ENCODE data around the gene CEP63. TPM values are rescaled to one million over a fixed set of nuclear protein-coding genes. Genes with fewer than 3 reads are reported as not detected.

CEP63 gene
- total RNA-seq, 3 donors from 2014 or later (not counting 1 experiment from before 2014, with no cell fraction given), result 17.9 to 25.7 (median 19.5) TPM

GRCh38 chr3:134464064-134464688 lies 21.7 kb upstream of the CEP63 start:
- Histone ChIP-seq H3K27ac (ENCODE audit: low read length) (no peak overlapping the region), H3K4me1 (ENCODE audit: control insufficient read depth, insufficient read depth, low read length) (no peaks in the 10 kb centered on the region), H3K27me3 (ENCODE audit: control insufficient read depth, insufficient read depth, low read length) (no peaks in the 10 kb centered on the region), H3K4me3 (ENCODE audit: low read length) (no peak overlapping the region), H3K9me3 (ENCODE audit: control insufficient read depth, insufficient read depth, low read length) (no peaks in the 10 kb centered on the region), H3K36me3 (ENCODE audit: control insufficient read depth, insufficient read depth, low read length) (no peaks in the 10 kb centered on the region)
- H3K4me1 Mint-ChIP-seq, result no peaks in the 10 kb centered on the region
- TF ChIP-seq CTCF (IDR thresholded peaks at IDR 0.05), result no peak
- no peaks in the 10 kb centered on the region for H3K36me3 Mint-ChIP-seq
- no peak overlapping the region for H3K27ac Mint-ChIP-seq
- no peak for ATAC-seq
- no peak for DNase-seq
- intact Hi-C loops (cut with micrococcal nuclease), result no loop called here
- no peak overlapping the region for H3K4me3 Mint-ChIP-seq
- 92% methylated on average over 12 of the region's 13 CpGs for WGBS (ENCODE audit: insufficient coverage)
- H3K9me3 Mint-ChIP-seq, result no peaks in the 10 kb centered on the region
- peaks cover 6 to 25% of the 10 kb centered on the region in 2 donors for H3K27me3 Mint-ChIP-seq (ENCODE audit: low read depth in 2 of 2)

GRCh38 chr3:134464689-134465365 lies 21.0 kb upstream of the CEP63 start:
- TF ChIP-seq CTCF (IDR thresholded peaks at IDR 0.05), result no peak
- H3K9me3 Mint-ChIP-seq, result no peaks in the 10 kb centered on the region
- Histone ChIP-seq H3K4me1 (ENCODE audit: control insufficient read depth, insufficient read depth, low read length) (no peaks in the 10 kb centered on the region), H3K27ac (ENCODE audit: low read length) (no peak overlapping the region), H3K9me3 (ENCODE audit: control insufficient read depth, insufficient read depth, low read length) (no peaks in the 10 kb centered on the region), H3K27me3 (ENCODE audit: control insufficient read depth, insufficient read depth, low read length) (no peaks in the 10 kb centered on the region), H3K4me3 (ENCODE audit: low read length) (no peak overlapping the region), H3K36me3 (ENCODE audit: control insufficient read depth, insufficient read depth, low read length) (no peaks in the 10 kb centered on the region)
- H3K4me1 Mint-ChIP-seq, result no peaks in the 10 kb centered on the region
- 93% methylated on average over 8 of the region's 8 CpGs for WGBS (ENCODE audit: insufficient coverage)
- intact Hi-C loops (cut with micrococcal nuclease), result no loop called here
- H3K36me3 Mint-ChIP-seq, result no peaks in the 10 kb centered on the region
- DNase-seq, result no peak
- H3K4me3 Mint-ChIP-seq, result no peak overlapping the region
- H3K27ac Mint-ChIP-seq, result no peak overlapping the region
- H3K27me3 Mint-ChIP-seq (ENCODE audit: low read depth in 2 of 2), result peaks cover 6 to 19% of the 10 kb centered on the region in 2 donors
- no peak for ATAC-seq

- H3K4me3 Mint-ChIP-seq, result no peak overlapping the region
- Histone ChIP-seq H3K27ac (ENCODE audit: low read length) (no peak overlapping the region), H3K36me3 (ENCODE audit: control insufficient read depth, insufficient read depth, low read length) (no peaks in the 10 kb centered on the region), H3K4me3 (ENCODE audit: low read length) (no peak overlapping the region), H3K4me1 (ENCODE audit: control insufficient read depth, insufficient read depth, low read length) (no peaks in the 10 kb centered on the region), H3K9me3 (ENCODE audit: control insufficient read depth, insufficient read depth, low read length) (no peaks in the 10 kb centered on the region), H3K27me3 (ENCODE audit: control insufficient read depth, insufficient read depth, low read length) (no peaks in the 10 kb centered on the region)
- WGBS (ENCODE audit: insufficient coverage), result no CpG with 5 or more reads among the region's 1 CpG
- ATAC-seq (no peak), DNase-seq (no peak)
- H3K27me3 Mint-ChIP-seq (ENCODE audit: low read depth in 2 of 2), result peaks cover 6 to 15% of the 10 kb centered on the region in 2 donors
- no peaks in the 10 kb centered on the region for H3K4me1 Mint-ChIP-seq
- TF ChIP-seq CTCF (IDR thresholded peaks at IDR 0.05), result no peak
- no peaks in the 10 kb centered on the region for H3K9me3 Mint-ChIP-seq
- intact Hi-C loops (cut with micrococcal nuclease), result no loop called here
- no peaks in the 10 kb centered on the region for H3K36me3 Mint-ChIP-seq
- H3K27ac Mint-ChIP-seq, result no peak overlapping the region
These were observed 19.5 kb upstream of the CEP63 start for GRCh38 chr3:134466331-134466730.

All from natural killer cell (primary cell).